Measurements from ENCODE around the gene C2orf42. TPM values are rescaled to one million over a fixed set of nuclear protein-coding genes. Genes with fewer than 3 reads are reported as not detected.

The C2orf42 gene
- total RNA-seq, 2 donors from 2014 or later = 12.3 to 16.5 TPM

GRCh38 chr2:70143314-70144150, 47.3 kb downstream of the C2orf42 start:
- Histone ChIP-seq H3K27ac (ENCODE audit: low read depth, low read length) (peak overlapping the region; percentile 95), H3K9me3 (ENCODE audit: control insufficient read depth, low read length) (no peaks in the 10 kb centered on the region), H3K4me1 (ENCODE audit: control insufficient read depth, insufficient read depth, low read length) (peaks cover 5% of the 10 kb centered on the region), H3K36me3 (ENCODE audit: control insufficient read depth, insufficient read depth, low read length) (no peaks in the 10 kb centered on the region), H3K27me3 (ENCODE audit: control insufficient read depth, insufficient read depth, low read length, poor library complexity, severe bottlenecking) (no peaks in the 10 kb centered on the region), H3K9ac (ENCODE audit: extremely low read depth, low read length, poor library complexity, severe bottlenecking) (peak overlapping the region; percentile 86), H3K4me3 (ENCODE audit: low read length) (peak overlapping the region; percentile 82)
- TF ChIP-seq CTCF (conservative IDR thresholded peaks at IDR 0.05) = no peak
- H3K36me3 Mint-ChIP-seq (ENCODE audit: low read depth) = no peaks in the 10 kb centered on the region
- DNase-seq = peak; percentile 68
- no peaks in the 10 kb centered on the region for H3K27me3 Mint-ChIP-seq (ENCODE audit: insufficient read depth)
- WGBS, 2 experiments (ENCODE audit: insufficient coverage in 1 of 2, insufficient read length in 1 of 2) = 92% methylated on average over 13 to 18 of the region's 18 CpGs
- no peaks in the 10 kb centered on the region for H3K9me3 Mint-ChIP-seq
- peak overlapping the region; percentile 72 for H3K4me3 Mint-ChIP-seq
- H3K27ac Mint-ChIP-seq = peak overlapping the region; percentile 95
- peaks cover 24% of the 10 kb centered on the region for H3K4me1 Mint-ChIP-seq

- peak; percentile 98 for TF ChIP-seq CTCF (conservative IDR thresholded peaks at IDR 0.05)
- Mint-ChIP-seq H3K9me3 (no peaks in the 10 kb centered on the region), H3K4me1 (peaks cover 24% of the 10 kb centered on the region), H3K36me3 (ENCODE audit: low read depth) (no peaks in the 10 kb centered on the region), H3K4me3 (peak overlapping the region; percentile 72), H3K27me3 (ENCODE audit: insufficient read depth) (no peaks in the 10 kb centered on the region), H3K27ac (peak overlapping the region; percentile 95)
- Histone ChIP-seq H3K27ac (ENCODE audit: low read depth, low read length) (peak overlapping the region; percentile 97), H3K4me1 (ENCODE audit: control insufficient read depth, insufficient read depth, low read length) (peaks cover 5% of the 10 kb centered on the region), H3K9ac (ENCODE audit: extremely low read depth, low read length, poor library complexity, severe bottlenecking) (peak overlapping the region; percentile 95), H3K4me3 (ENCODE audit: low read length) (peak overlapping the region; percentile 82), H3K27me3 (ENCODE audit: control insufficient read depth, insufficient read depth, low read length, poor library complexity, severe bottlenecking) (no peaks in the 10 kb centered on the region), H3K36me3 (ENCODE audit: control insufficient read depth, insufficient read depth, low read length) (no peaks in the 10 kb centered on the region), H3K9me3 (ENCODE audit: control insufficient read depth, low read length) (no peaks in the 10 kb centered on the region)
- DNase-seq = peak; percentile 100
- WGBS, 2 experiments (ENCODE audit: insufficient coverage in 1 of 2, insufficient read length in 1 of 2) = 0% methylated on average over 3 to 49 of the region's 50 CpGs
Observed at GRCh38 chr2:70142590-70143313, 48.1 kb downstream of the C2orf42 start.

GRCh38 chr2:70141902-70142589, 48.8 kb downstream of the C2orf42 start:
- 2 to 7% methylated on average over 10 to 73 of the region's 73 CpGs for WGBS, 2 experiments (ENCODE audit: insufficient coverage in 1 of 2, insufficient read length in 1 of 2)
- Histone ChIP-seq H3K4me1 (ENCODE audit: control insufficient read depth, insufficient read depth, low read length) (peaks cover 5% of the 10 kb centered on the region), H3K27me3 (ENCODE audit: control insufficient read depth, insufficient read depth, low read length, poor library complexity, severe bottlenecking) (no peaks in the 10 kb centered on the region), H3K4me3 (ENCODE audit: low read length) (peak overlapping the region; percentile 89), H3K9me3 (ENCODE audit: control insufficient read depth, low read length) (no peaks in the 10 kb centered on the region), H3K27ac (ENCODE audit: low read depth, low read length) (peak overlapping the region; percentile 97), H3K9ac (ENCODE audit: extremely low read depth, low read length, poor library complexity, severe bottlenecking) (peak overlapping the region; percentile 95), H3K36me3 (ENCODE audit: control insufficient read depth, insufficient read depth, low read length) (no peaks in the 10 kb centered on the region)
- DNase-seq = peak; percentile 87
- TF ChIP-seq CTCF (conservative IDR thresholded peaks at IDR 0.05) = no peak
- Mint-ChIP-seq H3K4me3 (peak overlapping the region; percentile 72), H3K9me3 (no peaks in the 10 kb centered on the region), H3K36me3 (ENCODE audit: low read depth) (no peaks in the 10 kb centered on the region), H3K4me1 (peaks cover 28% of the 10 kb centered on the region), H3K27ac (peak overlapping the region; percentile 99), H3K27me3 (ENCODE audit: insufficient read depth) (no peaks in the 10 kb centered on the region)
